GM23338 (cell line): ENCODE data around the gene DAGLA. TPM values are rescaled to one million over a fixed set of nuclear protein-coding genes. Genes with fewer than 3 reads are reported as not detected.

Source experiments
- ATAC-seq: fragments of 200-7000 bp; cut with Tn5 transposase; 3 replicates; pipeline ENCODE4 v1.9.1; 2020
- DNase-seq: peaks from one replicate; pipeline ENCODE4 v3.0.0-alpha.2; 2015; ENCODE audit warnings: low spot score
- H2AFZ ChIP-seq: fragments of 200-600 bp; sonication (generic); 2 replicates; pipeline ENCODE4 v1.8.0; 2016; ENCODE audit warnings: antibody characterized with exemption, mild to moderate bottlenecking, moderate library complexity
- H3F3A ChIP-seq: fragments of 200-600 bp; sonication (generic); replicated peaks from 2 replicates; pipeline ENCODE4 v1.8.0; 2017; ENCODE audit warnings: antibody characterized with exemption, mixed run types, low read depth
- H3K27ac ChIP-seq: fragments of 200-600 bp; sonication (generic); 2 replicates; pipeline ENCODE4 v1.6.1; 2016; ENCODE audit warnings: low read depth
- H3K27me3 ChIP-seq: fragments of 200-600 bp; sonication (generic); 2 replicates; pipeline ENCODE4 v1.8.0; 2016; ENCODE audit warnings: mild to moderate bottlenecking, mixed run types, moderate library complexity; ENCODE audit not compliant: insufficient read depth
- H3K36me3 ChIP-seq: fragments of 200-600 bp; sonication (generic); 2 replicates; pipeline ENCODE4 v1.8.0; 2016; ENCODE audit warnings: mild to moderate bottlenecking; ENCODE audit not compliant: insufficient read depth
- H3K4me1 ChIP-seq: fragments of 200-600 bp; sonication (generic); 2 replicates; pipeline ENCODE4 v1.8.0; 2016; ENCODE audit warnings: mild to moderate bottlenecking, moderate library complexity; ENCODE audit not compliant: insufficient read depth
- H3K4me2 ChIP-seq: fragments of 200-600 bp; sonication (generic); 2 replicates; pipeline ENCODE4 v1.7.1; 2017; ENCODE audit warnings: mixed run types
- H3K4me3 ChIP-seq: fragments of 200-600 bp; sonication (generic); 2 replicates; pipeline ENCODE4 v1.6.1; 2016; ENCODE audit warnings: mixed run types
- H3K79me2 ChIP-seq: fragments of 200-600 bp; sonication (generic); replicated peaks from 2 replicates; pipeline ENCODE4 v1.8.0; 2017; ENCODE audit warnings: mild to moderate bottlenecking; ENCODE audit not compliant: insufficient read depth
- H3K9me2 ChIP-seq: fragments of 200-600 bp; sonication (generic); 2 replicates; pipeline ENCODE4 v1.8.0; 2017; ENCODE audit not compliant: insufficient read depth
- H4K20me1 ChIP-seq: fragments of 200-600 bp; sonication (generic); replicated peaks from 2 replicates; pipeline ENCODE4 v1.8.0; 2017; ENCODE audit warnings: mild to moderate bottlenecking; ENCODE audit not compliant: insufficient read depth
- H3K27ac Mint-ChIP-seq: 2 replicates; pipeline ENCODE4 v1.8.0; 2020; ENCODE audit warnings: inconsistent platforms, mild to moderate bottlenecking, moderate library complexity, mixed read lengths
- H3K27me3 Mint-ChIP-seq: 3 replicates; pipeline ENCODE4 v1.8.0; 2022; ENCODE audit warnings: low read depth, mild to moderate bottlenecking, moderate library complexity, mixed read lengths, inconsistent platforms; ENCODE audit not compliant: insufficient read depth, poor library complexity
- H3K36me3 Mint-ChIP-seq: 3 replicates; pipeline ENCODE4 v1.8.0; 2021; ENCODE audit warnings: low read depth, mild to moderate bottlenecking, inconsistent platforms, moderate library complexity, mixed read lengths
- H3K4me1 Mint-ChIP-seq: 3 replicates; pipeline ENCODE4 v1.8.0; 2020; ENCODE audit warnings: mild to moderate bottlenecking, inconsistent platforms, mixed read lengths
- H3K4me3 Mint-ChIP-seq: 3 replicates; pipeline ENCODE4 v1.8.0; 2021; ENCODE audit warnings: moderate library complexity, mild to moderate bottlenecking, inconsistent platforms, mixed read lengths
- H3K9me3 Mint-ChIP-seq: 3 replicates; pipeline ENCODE4 v1.8.0; 2020; ENCODE audit warnings: moderate library complexity, mild to moderate bottlenecking, inconsistent platforms, mixed read lengths
- CREB1 ChIP-seq: fragments of 250-450 bp; sonication (Bioruptor Pico); IDR thresholded peaks from 2 replicates; pipeline ENCODE4 v1.5.0; 2020; ENCODE audit warnings: low read depth, mild to moderate bottlenecking, moderate library complexity
- CTCF ChIP-seq, 2 experiments: fragments of 200-600 bp in 1 of 2; sonication (generic) in 1 of 2; conservative IDR thresholded peaks; 2 replicates each; pipeline versions ENCODE4 v1.5.1 to v1.6.1; 2016 to 2017; ENCODE audit warnings: antibody characterized with exemption in 2 of 2, low read depth in 2 of 2, mild to moderate bottlenecking in 2 of 2, moderate library complexity in 1 of 2
- ETS1 ChIP-seq: IDR thresholded peaks from 2 replicates; pipeline ENCODE4 v1.6.1; 2016; ENCODE audit warnings: antibody characterized with exemption
- EZH2phosphoT487 ChIP-seq: fragments of 200-600 bp; sonication (generic); IDR thresholded peaks from one replicate; pipeline ENCODE4 v1.8.1; 2018; ENCODE audit warnings: antibody characterized with exemption; ENCODE audit not compliant: unreplicated experiment
- JUNB ChIP-seq: IDR thresholded peaks from one replicate; pipeline ENCODE4 v1.6.1; 2016; ENCODE audit warnings: antibody characterized with exemption; ENCODE audit not compliant: unreplicated experiment
- NANOG ChIP-seq: IDR thresholded peaks from 2 replicates; pipeline ENCODE4 v1.6.1; 2016; ENCODE audit warnings: antibody characterized with exemption, borderline replicate concordance
- POLR2AphosphoS5 ChIP-seq: IDR thresholded peaks from 2 replicates; pipeline ENCODE4 v1.6.1; 2016; ENCODE audit warnings: antibody characterized with exemption, low read depth
- ZNF114 ChIP-seq: fragments of 250-450 bp; sonication (Bioruptor Pico); IDR thresholded peaks from 2 replicates; pipeline ENCODE4 v1.5.0; 2020; ENCODE audit warnings: mild to moderate bottlenecking, moderate library complexity
- ZNF331 ChIP-seq: fragments of 250-450 bp; sonication (Bioruptor Pico); IDR thresholded peaks from 2 replicates; pipeline ENCODE4 v1.5.0; 2020; ENCODE audit warnings: low read depth, mild to moderate bottlenecking, moderate library complexity
- ZNF462 ChIP-seq: fragments of 250-450 bp; sonication (Bioruptor Pico); IDR thresholded peaks from 2 replicates; pipeline ENCODE4 v1.5.0; 2020; ENCODE audit warnings: mild to moderate bottlenecking, moderate library complexity
- polyA plus RNA-seq: library from polyadenylated mRNA; unstranded; fragments of >200 nt; fragmentation: Nextera tagmentation; extraction: Ambion mirVana; gene quantifications from 2 replicates; pipeline ENCODE4 v1.2.1, GENCODE V29; 2016
- total RNA-seq: library from RNA; depleted of rRNA; stranded (reverse); fragments of >200 nt; shearing (Covaris generic); gene quantifications from 2 replicates; pipeline ENCODE4 v1.2.3, GENCODE V29; 2014

DAGLA gene
- total and polyA plus RNA-seq, 2 experiments from 2014 or later = 0.55 to 2.5 TPM

GRCh38 chr11:61727401-61727811 is 47.2 kb downstream of the DAGLA start:
- H3K4me3 Mint-ChIP-seq = no peak overlapping the region
- no peak overlapping the region for H3K27ac ChIP-seq
- H3K4me1 Mint-ChIP-seq = no peaks in the 10 kb centered on the region; the same call in 2 of the 3 replicates
- H3F3A ChIP-seq = no peaks in the 10 kb centered on the region
- H3K27me3 Mint-ChIP-seq = peaks cover 9% of the 10 kb centered on the region
- H3K27ac Mint-ChIP-seq = no peak overlapping the region
- H3K36me3 Mint-ChIP-seq = peaks cover 7% of the 10 kb centered on the region; the same call in 2 of the 3 replicates
- H3K36me3 ChIP-seq = no peaks in the 10 kb centered on the region
- no peaks in the 10 kb centered on the region for H4K20me1 ChIP-seq
- H3K4me2 ChIP-seq = no peak overlapping the region
- no peaks in the 10 kb centered on the region for H3K79me2 ChIP-seq
- no peaks in the 10 kb centered on the region; the same call in 2 of the 3 replicates for H3K9me3 Mint-ChIP-seq
- ATAC-seq (no peak), DNase-seq (no peak)
- no peak overlapping the region for H3K4me3 ChIP-seq
- H2AFZ ChIP-seq = no peak overlapping the region
- no peaks in the 10 kb centered on the region for H3K9me2 ChIP-seq
- TF ChIP-seq NANOG (no peak), EZH2phosphoT487 (no peak), ZNF462 (CRISPR knock-in tag) (no peak), POLR2AphosphoS5 (no peak), ETS1 (no peak), CTCF (conservative IDR thresholded peaks at IDR 0.05; ENCODE audit: low read depth in 2 of 2) (no peak), CREB1 (CRISPR knock-in tag) (no peak), ZNF331 (CRISPR knock-in tag) (no peak), ZNF114 (CRISPR knock-in tag) (no peak), JUNB (no peak)
- no peaks in the 10 kb centered on the region for H3K27me3 ChIP-seq
- no peaks in the 10 kb centered on the region for H3K4me1 ChIP-seq
